ENCODE results near the gene SLC30A3.

Gene SLC30A3

GRCh38 chr2:27296481-27296880 is 33.6 kb upstream of the SLC30A3 start:
- no peak for TF ChIP-seq CTCF (IDR thresholded peaks at IDR 0.05)

GRCh38 chr2:27294928-27295327 is 32.1 kb upstream of the SLC30A3 start:
- TF ChIP-seq CTCF (IDR thresholded peaks at IDR 0.05) = no peak

- peak; percentile 32; the same call in 1 of the 2 replicates for TF ChIP-seq CTCF (IDR thresholded peaks at IDR 0.05)
Observed at GRCh38 chr2:27291865-27292264, 29.0 kb upstream of the SLC30A3 start.

- no peak for TF ChIP-seq CTCF (IDR thresholded peaks at IDR 0.05)
Observed at GRCh38 chr2:27290549-27290948, 27.7 kb upstream of the SLC30A3 start.

GRCh38 chr2:27288610-27289009 is 25.8 kb upstream of the SLC30A3 start:
- TF ChIP-seq CTCF (IDR thresholded peaks at IDR 0.05) = no peak

GRCh38 chr2:27285481-27285880 is 22.6 kb upstream of the SLC30A3 start:
- no peak for TF ChIP-seq CTCF (IDR thresholded peaks at IDR 0.05)

GRCh38 chr2:27284996-27285395 is 22.1 kb upstream of the SLC30A3 start:
- no peak for TF ChIP-seq CTCF (IDR thresholded peaks at IDR 0.05)

- TF ChIP-seq CTCF (IDR thresholded peaks at IDR 0.05) = no peak
Observed at GRCh38 chr2:27282892-27283291, 20.0 kb upstream of the SLC30A3 start.

Measured in LNCAP (cell line).